Measurements from ENCODE around the gene SRBD1.

DNA sequence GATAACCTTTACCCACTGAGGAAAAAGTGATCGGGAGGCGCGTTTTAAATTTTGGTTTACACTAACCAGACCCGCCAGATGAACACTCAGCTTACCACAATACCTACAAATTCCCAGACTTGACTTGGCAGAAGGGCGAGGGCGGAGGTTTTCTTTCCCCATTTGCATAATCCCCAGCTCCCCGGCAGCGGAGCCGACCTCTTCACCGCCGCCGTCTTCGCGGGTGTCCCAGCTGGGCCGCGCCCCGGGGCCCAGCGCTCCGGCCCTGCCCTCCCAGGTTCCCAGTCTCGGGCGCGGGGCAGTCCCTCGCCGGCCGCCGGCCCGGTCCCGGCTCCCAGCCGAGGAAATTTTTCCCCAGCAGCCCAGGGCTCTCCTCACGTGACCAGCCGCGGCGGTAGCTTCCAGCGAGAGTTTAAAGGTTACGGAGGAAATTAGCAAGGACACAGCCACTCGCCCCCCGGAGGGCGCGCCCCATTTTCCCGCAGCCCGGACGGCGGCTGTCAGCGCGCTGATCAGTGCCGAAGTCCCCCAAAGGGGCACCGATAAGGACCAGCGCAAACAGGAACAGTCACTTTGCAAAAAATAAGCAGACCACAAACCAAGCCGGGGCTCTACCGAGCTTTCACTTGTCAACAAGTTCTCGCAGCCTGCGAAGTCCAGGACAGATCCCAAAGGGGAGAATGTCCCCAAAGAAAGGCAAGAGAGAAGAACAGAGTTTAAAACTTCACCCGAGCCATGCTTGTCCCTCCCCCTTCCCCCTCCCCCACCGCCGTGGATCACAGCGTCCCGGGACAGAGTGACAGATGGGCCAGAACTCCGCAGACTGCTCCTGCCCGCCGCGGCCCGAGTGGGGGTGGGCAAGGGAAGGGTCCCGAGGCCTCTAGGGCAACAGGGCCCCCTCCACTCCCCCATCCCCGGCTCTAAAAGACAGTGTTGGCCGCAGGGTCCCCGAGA lies 39.1 kb upstream of the SRBD1 start:
- TF ChIP-seq, protein P1, sequence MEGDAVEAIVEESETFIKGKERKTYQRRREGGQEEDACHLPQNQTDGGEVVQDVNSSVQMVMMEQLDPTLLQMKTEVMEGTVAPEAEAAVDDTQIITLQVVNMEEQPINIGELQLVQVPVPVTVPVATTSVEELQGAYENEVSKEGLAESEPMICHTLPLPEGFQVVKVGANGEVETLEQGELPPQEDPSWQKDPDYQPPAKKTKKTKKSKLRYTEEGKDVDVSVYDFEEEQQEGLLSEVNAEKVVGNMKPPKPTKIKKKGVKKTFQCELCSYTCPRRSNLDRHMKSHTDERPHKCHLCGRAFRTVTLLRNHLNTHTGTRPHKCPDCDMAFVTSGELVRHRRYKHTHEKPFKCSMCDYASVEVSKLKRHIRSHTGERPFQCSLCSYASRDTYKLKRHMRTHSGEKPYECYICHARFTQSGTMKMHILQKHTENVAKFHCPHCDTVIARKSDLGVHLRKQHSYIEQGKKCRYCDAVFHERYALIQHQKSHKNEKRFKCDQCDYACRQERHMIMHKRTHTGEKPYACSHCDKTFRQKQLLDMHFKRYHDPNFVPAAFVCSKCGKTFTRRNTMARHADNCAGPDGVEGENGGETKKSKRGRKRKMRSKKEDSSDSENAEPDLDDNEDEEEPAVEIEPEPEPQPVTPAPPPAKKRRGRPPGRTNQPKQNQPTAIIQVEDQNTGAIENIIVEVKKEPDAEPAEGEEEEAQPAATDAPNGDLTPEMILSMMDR (conservative IDR thresholded peaks at IDR 0.05; ENCODE audit: low read depth, low read length), result no peak
- TF ChIP-seq EZH2 (IDR thresholded peaks at IDR 0.05; ENCODE audit: low read length, unreplicated experiment), result no peak
- no peak for TF ChIP-seq EZH2phosphoT487 (IDR thresholded peaks at IDR 0.05; ENCODE audit: borderline replicate concordance, low read length)

All from PC-3 (cell line).